Suprapubic skin (tissue), 4 donors: ENCODE measurements around the gene GRPEL2. TPM values are rescaled to one million over a fixed set of nuclear protein-coding genes. Genes with fewer than 3 reads are reported as not detected.

Experiments
- total RNA-seq, 4 donors: library from RNA; depleted of rRNA; stranded (reverse); fragments of >200 nt; gene quantifications; one replicate each; pipeline ENCODE4 v1.1.0, GENCODE V29; 2016

The GRPEL2 gene
- total RNA-seq, 4 donors from 2014 or later: 8.4 to 12.4 (median 10.6) TPM

Other genes with a start within 250 kb of the GRPEL2 start
- gene ABLIM3, start 204.0 kb upstream of the GRPEL2 start, total RNA-seq: 10 to 100 TPM in 2 of 4 donors, 1 to 10 TPM in 2; 4.7 to 22.6 (median 13.4) TPM
- gene AFAP1L1, start 73.6 kb upstream of the GRPEL2 start, total RNA-seq: 10 to 100 TPM in 1 of 4 donors, 1 to 10 TPM in 3; 4.8 to 11.6 (median 7.3) TPM
- gene PCYOX1L, start 12.5 kb downstream of the GRPEL2 start, total RNA-seq: 10 to 100 TPM in 1 of 4 donors, 1 to 10 TPM in 3; 4.5 to 11.8 (median 5.8) TPM
- gene IL17B, start 33.8 kb downstream of the GRPEL2 start, total RNA-seq: not detected
- gene CSNK1A1, start 205.9 kb downstream of the GRPEL2 start, total RNA-seq: 100 to 1,000 TPM; 273 to 365 (median 320) TPM
- 10 to 100 TPM; 45.4 to 75.3 (median 65.3) TPM for gene ARHGEF37, start 236.0 kb downstream of the GRPEL2 start, total RNA-seq